HG02840 (cell line): ENCODE measurements around the gene LCOR.
"Not testable (repeated sequence)": the region's sequence is repeated elsewhere in the genome, so short reads cannot be mapped to it uniquely, and the experiment has no call there.

Experiments used
- ATAC-seq: cut with Tn5 transposase; IDR thresholded peaks from one replicate; pipeline ENCODE4 v1.9.1; 2021; ENCODE audit warnings: mild to moderate bottlenecking, moderate library complexity, moderate number of reproducible peaks; ENCODE audit not compliant: unreplicated experiment, low FRiP score

Gene LCOR

GRCh38 chr10:96835899-96836298, 3.8 kb downstream of the LCOR start:
- no peak for ATAC-seq

- ATAC-seq: no peak
These were observed 6.4 kb downstream of the LCOR start for GRCh38 chr10:96838529-96838928.

- ATAC-seq: no peak
These were observed 8.9 kb downstream of the LCOR start for GRCh38 chr10:96840841-96841518.

GRCh38 chr10:96842896-96843723, 11.0 kb downstream of the LCOR start:
- ATAC-seq: no peak

GRCh38 chr10:96843823-96844222, 11.7 kb downstream of the LCOR start:
- ATAC-seq: no peak

- no peak for ATAC-seq
These were observed 14.3 kb downstream of the LCOR start for GRCh38 chr10:96846395-96846794.

GRCh38 chr10:96846926-96847325, 14.8 kb downstream of the LCOR start:
- ATAC-seq: no peak

- ATAC-seq: not testable (repeated sequence)
These were observed 15.3 kb downstream of the LCOR start for GRCh38 chr10:96847356-96847755.

- no peak for ATAC-seq
These were observed 18.0 kb downstream of the LCOR start for GRCh38 chr10:96850113-96850512.

GRCh38 chr10:96850825-96851224, 18.7 kb downstream of the LCOR start:
- no peak for ATAC-seq

GRCh38 chr10:96851281-96851680, 19.2 kb downstream of the LCOR start:
- ATAC-seq: no peak

GRCh38 chr10:96856317-96856716, 24.2 kb downstream of the LCOR start:
- ATAC-seq: no peak

- ATAC-seq: no peak
These were observed 25.4 kb downstream of the LCOR start for GRCh38 chr10:96857301-96858012.

GRCh38 chr10:96858038-96858705, 26.1 kb downstream of the LCOR start:
- ATAC-seq: no peak

GRCh38 chr10:96858706-96859050, 26.6 kb downstream of the LCOR start:
- no peak for ATAC-seq

GRCh38 chr10:96860631-96861277, 28.7 kb downstream of the LCOR start:
- ATAC-seq: no peak

GRCh38 chr10:96863922-96864543, 31.9 kb downstream of the LCOR start:
- ATAC-seq: no peak

GRCh38 chr10:96873086-96873485, 41.0 kb downstream of the LCOR start:
- ATAC-seq: no peak

- ATAC-seq: no peak
These were observed 41.8 kb downstream of the LCOR start for GRCh38 chr10:96873756-96874467.
